C4-2B (cell line): ENCODE data around the gene CCIN.
"Not testable (repeated sequence)": the region's sequence is repeated elsewhere in the genome, so short reads cannot be mapped to it uniquely, and the experiment has no call there.

ENCODE experiments used
- CTCF ChIP-seq: fragments of 450-650 bp; conservative IDR thresholded peaks from 2 replicates; pipeline ENCODE4 v1.5.1; 2017; ENCODE audit warnings: mild to moderate bottlenecking
- ZFX ChIP-seq: fragments of 450-650 bp; IDR thresholded peaks from 2 replicates; pipeline ENCODE4 v1.6.1; 2017

- not testable (repeated sequence) for TF ChIP-seq CTCF, ZFX
Observed at GRCh38 chr9:36175209-36175608, 6.0 kb downstream of the CCIN start.
